GM18909 (cell line): Measurements from ENCODE around the gene NDUFS5.
"Not testable (repeated sequence)": the region's sequence is repeated elsewhere in the genome, so short reads cannot be mapped to it uniquely, and the experiment has no call there.

Source experiments
- ATAC-seq: cut with Tn5 transposase; IDR thresholded peaks from one replicate; pipeline ENCODE4 v1.9.1; 2021; ENCODE audit warnings: mild to moderate bottlenecking; ENCODE audit not compliant: unreplicated experiment, poor library complexity

Gene NDUFS5

DNA sequence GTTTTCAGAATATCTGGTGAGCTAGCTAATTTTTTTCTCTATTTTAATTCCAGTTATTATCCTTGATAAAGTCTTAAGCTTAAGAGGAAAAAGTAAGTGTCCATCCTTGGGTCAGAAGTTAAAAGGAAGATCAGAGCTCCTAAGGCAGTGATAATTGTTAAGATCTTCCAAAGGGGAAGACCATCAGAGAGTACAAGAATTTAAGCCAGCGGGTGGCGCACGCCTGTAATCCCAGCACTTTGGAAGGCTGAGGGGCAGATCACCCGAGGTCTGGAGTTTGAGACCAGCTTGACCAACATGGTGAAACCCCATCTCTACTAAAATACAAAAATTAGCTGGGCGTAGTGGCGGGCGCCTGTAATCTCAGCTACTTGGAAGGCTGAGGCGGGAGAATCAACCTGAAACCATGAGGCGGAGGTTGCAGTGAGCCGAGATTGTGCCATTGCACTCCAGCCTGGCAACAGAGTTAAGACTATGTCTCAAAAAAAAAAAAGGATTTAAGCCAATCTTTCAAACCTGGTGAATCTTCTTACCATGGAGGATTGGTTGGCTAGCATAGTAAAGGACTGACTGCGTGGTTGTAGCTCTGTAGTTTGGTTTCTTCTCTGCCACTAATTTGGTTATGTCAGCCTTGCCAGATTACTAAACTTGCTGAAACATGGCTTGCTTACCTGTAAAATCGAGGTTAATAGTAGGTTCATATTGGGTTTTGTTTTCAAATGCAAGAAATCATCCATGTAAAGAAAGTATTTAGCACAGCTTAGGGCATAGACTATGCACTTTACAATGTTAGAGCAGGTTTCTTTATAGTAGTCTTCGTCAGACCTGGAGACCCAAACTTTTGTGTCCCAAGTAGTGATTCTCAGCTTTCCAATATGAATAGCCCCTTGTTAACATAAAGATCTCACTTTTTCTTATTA lies 19.2 kb upstream of the NDUFS5 start:
- no peak for ATAC-seq

DNA sequence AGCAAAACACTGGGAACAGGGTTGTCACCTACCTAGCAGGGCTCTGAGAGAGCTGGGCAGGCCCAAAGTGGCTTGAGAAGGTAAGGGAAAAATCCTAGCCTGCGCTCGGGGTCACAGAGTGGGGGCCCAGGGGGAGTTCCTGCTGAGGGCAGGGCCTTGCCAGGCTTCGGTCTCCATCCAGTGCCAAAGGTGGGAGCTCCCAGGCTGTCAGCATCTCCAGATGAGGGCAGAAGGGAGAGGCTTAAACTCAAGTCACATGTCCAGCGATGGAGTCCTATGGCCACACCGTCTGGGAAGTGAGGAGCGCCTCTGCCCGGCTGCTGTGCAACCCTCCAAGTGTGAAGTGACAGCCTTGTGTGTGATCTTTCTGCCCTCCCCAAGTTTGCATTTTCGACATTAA lies 11.2 kb upstream of the NDUFS5 start:
- not testable (repeated sequence) for ATAC-seq

DNA sequence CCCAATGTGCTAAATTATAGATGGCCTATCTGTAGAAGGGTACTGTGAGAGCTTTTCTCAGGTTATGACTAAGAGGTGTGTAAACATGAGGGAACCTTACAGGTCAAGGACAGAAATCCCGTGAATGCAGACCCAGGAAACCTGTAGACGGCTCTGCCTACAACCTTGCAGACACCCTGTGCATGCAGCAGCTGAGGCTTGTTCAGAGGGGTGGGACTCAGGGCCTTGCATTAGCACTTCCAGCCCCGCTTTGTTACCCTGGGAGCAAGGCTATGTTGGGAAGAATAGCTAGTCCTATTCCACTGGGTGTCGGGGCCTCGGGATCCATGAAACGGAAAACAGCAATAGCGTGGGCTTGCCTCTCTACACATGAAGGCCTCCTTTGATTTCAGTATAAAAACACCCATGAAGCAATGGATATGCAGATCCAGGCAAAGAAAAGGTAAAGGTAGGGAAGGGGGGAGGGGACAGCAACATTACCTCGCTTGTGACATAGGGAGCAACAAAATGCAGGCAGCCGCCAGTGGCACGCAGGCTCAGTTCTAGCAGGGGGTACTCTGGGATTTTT lies 9.5 kb upstream of the NDUFS5 start:
- ATAC-seq = no peak

GRCh38 chr1:39017266-39017665 lies 8.9 kb upstream of the NDUFS5 start:
- ATAC-seq = no peak

GRCh38 chr1:39020494-39020893 lies 5.7 kb upstream of the NDUFS5 start:
- not testable (repeated sequence) for ATAC-seq

DNA sequence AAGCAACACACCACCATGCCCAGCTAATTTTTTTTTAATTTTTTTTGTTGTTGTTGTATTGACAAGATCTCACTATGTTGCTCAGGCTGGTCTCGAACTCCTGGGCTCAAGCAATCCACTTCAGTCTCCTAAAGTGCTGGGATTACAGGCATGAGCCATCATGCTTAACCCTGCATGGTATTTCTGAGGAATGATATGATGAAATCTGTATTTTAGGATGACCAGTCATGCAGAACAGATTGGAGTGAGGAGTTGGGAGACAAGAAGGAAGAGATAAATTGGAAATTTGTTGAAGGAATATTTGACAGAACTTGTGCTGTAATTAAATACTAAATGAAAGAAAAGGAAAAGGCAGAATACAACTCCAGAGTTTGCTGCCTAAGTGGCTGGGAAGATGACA lies 4.7 kb upstream of the NDUFS5 start:
- no peak for ATAC-seq

- no peak for ATAC-seq
These were observed 3.0 kb upstream of the NDUFS5 start for GRCh38 chr1:39023140-39023539.

DNA sequence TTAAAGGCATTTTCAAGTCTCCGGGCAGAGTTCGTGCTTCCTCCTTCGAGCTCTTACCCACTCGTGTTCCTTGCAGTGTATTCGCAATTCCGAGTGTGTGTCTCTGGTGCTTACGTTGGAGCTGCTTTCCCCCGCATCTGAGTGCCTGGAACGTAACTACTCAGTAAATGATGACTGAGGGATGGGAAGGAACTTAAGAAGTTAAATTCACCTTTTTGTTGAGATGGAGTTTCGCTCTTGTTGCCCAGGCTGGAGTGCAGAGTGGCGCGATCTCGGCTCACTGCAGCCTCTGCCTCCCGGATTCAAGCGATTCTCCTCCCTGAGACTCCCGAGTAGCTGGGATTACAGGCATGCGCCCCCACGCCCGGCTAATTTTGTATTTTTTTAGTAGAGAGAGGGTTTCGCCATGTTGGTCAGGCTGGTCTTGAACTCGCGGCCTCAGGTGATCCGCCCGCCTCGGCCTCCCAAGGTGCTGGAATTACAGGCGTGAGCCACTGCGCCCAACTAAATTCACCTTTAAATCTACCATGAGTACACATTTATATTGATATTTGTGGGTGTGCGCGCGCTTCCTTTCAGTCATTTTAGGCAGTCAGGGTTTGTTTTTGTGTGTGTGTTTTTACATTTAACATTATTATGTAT lies 837 bp downstream of the NDUFS5 start:
- no peak for ATAC-seq

DNA sequence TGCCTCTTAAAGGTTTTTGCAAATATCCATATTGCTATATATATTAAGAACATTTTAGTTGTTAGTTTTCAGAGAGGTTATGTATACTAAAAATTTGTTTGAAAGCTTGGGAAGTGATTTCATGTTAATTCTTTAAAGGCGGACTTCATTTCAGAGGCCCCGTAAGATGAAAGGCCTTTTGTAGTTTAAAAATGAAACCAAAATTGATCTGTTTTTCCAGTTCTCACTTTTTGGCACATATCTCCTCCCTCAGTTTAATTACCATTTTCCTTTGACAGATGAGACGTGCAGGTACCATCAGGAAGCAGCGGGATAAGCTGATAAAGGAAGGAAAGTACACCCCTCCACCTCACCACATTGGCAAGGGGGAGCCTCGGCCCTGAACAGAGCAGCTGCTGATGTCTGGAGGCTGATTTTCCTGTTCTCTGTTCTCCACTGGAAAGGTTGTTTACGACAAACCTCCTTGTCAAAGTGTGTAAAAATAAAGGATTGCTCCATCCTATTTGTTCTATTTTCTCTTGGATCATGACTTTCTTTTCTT lies 8.0 kb downstream of the NDUFS5 start:
- no peak for ATAC-seq

GRCh38 chr1:39036678-39037077 lies 10.5 kb downstream of the NDUFS5 start:
- ATAC-seq = no peak

DNA sequence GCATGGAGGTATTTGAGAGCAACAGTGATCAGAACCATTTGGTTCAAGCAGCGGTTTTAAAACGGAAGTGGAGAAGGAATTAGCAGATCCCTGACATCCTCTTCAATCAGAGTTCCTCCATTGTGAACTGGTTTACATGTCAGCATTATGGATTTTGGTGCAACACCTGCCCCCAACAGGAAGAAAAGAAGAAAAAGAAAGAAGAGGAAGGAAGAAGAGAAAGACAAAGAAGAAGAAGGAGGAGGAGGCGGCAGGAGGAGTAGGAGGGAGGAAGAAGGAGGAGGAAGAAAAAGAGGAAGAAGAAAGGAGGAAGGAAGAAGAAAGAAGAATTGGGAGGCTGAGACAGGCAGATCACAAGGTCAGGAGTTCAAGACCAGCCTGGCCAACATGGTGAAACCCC lies 17.4 kb downstream of the NDUFS5 start:
- no peak for ATAC-seq

DNA sequence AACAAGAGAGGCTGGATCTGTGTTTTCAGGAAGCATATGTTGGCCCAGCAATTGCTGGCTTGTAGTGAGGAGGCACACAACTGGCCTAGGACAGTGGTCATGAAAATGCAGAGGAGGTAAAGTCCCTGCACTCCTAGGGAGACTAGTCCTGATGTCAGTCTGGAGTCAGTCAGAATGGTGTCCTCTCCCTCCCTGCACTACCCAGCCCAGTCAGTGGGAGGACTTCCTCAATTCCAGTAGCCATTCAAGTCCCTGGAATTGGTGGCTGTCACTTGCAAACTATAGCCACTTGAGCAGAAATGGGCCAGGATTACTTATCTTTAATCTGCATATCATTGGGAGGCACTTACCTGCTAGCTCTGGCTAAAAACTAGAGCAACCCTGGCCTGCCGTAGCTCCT lies 18.6 kb downstream of the NDUFS5 start:
- no peak for ATAC-seq

DNA sequence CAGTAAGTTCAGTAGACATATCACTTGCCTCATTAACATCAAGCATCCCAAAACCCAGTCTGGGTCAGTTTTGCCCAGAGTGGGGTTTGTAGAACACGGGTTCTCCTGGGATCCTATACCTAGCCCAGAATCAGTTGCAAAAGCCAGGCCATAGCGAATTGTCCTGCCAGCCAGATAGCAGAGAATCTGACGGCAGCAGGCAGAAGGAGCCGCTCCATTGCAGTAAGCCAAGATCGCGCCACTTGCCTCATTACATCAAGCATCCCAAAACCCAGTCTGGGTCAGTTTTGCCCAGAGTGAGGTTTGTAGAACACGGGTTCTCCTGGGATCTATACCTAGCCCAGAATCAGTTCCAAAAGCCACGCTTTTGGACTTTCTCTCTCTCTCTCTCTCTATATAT lies 19.1 kb downstream of the NDUFS5 start:
- ATAC-seq = no peak

GRCh38 chr1:39046613-39047210 lies 20.6 kb downstream of the NDUFS5 start:
- ATAC-seq = no peak

DNA sequence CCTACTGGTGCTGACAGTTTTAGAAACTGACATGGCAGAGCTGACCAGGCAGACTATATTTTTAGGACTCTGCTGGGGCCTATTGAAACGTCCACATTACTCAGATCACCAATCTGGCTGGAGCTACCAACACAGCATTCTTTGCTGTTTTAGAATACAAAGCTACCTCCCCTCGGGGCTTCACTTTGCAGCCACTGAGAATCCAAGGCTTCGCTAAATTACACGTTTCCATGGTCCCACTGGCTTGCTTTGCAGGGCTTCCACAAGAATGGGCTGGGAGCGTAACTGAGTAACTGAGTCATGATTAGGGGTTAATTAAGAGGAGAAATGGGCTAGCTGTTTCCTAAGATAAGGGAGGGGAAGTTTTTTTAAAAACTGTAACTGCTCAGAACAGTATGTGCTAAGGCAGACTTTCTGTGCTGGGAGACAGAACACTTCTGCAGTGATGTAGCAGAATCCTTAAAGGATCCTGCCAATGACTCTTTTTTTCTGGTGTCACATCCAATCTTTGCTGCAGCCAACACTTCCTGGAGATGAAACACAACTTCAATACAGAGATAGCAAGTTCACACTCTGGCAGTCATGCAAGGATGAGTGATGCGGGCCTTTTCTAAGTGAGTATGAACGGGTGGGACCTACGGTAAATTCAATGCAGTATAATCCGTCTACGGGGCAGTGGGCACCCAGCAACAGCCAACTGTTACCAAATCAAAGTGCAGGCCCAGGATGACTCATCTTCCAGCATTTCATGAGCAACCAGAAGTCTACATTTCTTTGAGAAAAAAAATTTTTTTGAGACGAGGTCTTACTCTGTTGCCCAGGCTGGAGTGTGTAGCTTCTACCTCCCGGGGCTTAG lies 21.5 kb downstream of the NDUFS5 start:
- no peak for ATAC-seq

- ATAC-seq = no peak
These were observed 22.7 kb downstream of the NDUFS5 start for GRCh38 chr1:39048745-39049370.

- ATAC-seq = no peak
These were observed 23.9 kb downstream of the NDUFS5 start for GRCh38 chr1:39050001-39050400.

DNA sequence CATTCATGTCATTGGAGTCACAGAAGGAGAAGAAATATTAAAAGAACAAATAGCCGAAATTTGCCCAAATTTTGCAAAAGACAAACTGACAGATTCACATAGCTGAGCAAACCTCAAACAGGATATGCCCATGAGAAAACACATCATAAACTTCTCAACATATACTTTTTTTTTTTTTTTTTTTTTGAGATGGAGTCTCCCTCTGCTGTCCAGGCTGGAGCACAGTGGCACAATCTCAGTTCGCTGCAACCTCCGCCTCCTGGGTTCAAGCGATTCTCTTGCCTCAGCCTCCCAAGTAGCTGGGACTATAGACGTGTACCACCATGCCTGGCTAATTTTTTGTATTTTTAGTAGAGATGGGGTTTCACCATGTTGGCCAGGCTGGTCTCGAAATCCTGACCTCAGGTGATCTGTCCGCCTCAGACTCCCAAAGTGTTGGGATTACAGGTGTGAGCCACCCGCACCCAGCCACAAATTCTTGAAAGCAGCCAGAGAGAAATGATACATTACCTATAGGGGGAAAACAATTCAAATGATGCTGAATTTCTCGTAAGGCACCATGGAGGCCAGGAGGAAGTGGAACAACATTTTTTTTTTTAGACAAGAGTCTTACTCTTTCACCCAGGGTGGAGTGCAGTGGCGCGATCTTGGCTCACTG lies 25.2 kb downstream of the NDUFS5 start:
- ATAC-seq = not testable (repeated sequence)

- ATAC-seq = no peak
These were observed 25.8 kb downstream of the NDUFS5 start for GRCh38 chr1:39051956-39052355.
